ENCODE data around the gene DBX1.

DNA sequence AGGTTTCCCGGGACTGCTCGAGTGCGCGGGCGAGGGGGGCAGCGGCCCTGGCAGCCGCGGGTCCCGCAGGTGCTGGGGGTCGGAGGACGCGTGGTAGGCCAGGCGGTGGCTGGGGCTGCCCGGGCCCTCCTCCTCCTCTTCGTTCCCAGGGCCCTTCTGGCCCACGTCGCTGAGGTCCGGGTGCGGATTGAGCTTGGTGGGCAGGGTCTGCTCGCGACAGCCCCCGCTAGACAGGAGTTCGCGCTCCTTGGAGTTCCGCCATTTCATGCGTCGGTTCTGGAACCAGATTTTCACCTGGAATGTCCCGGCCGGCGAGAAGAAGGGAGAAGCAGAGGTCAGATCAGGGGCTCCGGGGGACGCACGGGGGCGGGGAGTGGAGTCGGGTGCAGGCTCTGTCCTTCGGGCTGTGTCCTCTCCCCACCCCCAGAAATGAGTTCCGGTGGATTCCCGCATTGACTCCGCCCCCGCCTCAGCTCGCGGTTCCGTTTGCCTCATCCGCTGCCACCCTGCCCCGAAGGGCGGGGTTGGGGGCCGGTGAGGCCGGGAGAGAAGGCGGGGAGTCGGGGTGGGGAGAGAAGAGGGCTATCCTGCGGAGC, 3.9 kb downstream of the DBX1 start:
- peak; percentile 22 for TF ChIP-seq EZH2 (IDR thresholded peaks at IDR 0.05; ENCODE audit: insufficient read depth, poor library complexity, severe bottlenecking)
- TF ChIP-seq EZH2phosphoT487 (IDR thresholded peaks at IDR 0.05; ENCODE audit: insufficient read depth, low read depth), result no peak

Data from GM23248 (cell line).